T-cell (primary cell): ENCODE measurements around the gene TPPP. TPM values are rescaled to one million over a fixed set of nuclear protein-coding genes. Genes with fewer than 3 reads are reported as not detected.

Experiments
- ATAC-seq, 4 experiments: fragments of 200-7000 bp in 3 of 4; fragments of 150-1000 bp in 1 of 4; cut with Tn5 transposase; replicated peaks in 1 of 4; 1 replicate in 3 of 4; 2 replicates in 1 of 4; pipeline ENCODE4 v1.10.0; 2021; ENCODE audit warnings: moderate library complexity in 3 of 4, mild to moderate bottlenecking in 2 of 4, moderate number of reproducible peaks in 1 of 4
- CTCF ChIA-PET, 2 donors: fragments of 300-600 bp; sonication (Branson Sonifier 250); formaldehyde crosslinking; loops; one replicate each; lab custom pipeline; 2022; ENCODE audit warnings: antibody characterized with exemption in 2 of 2; lab: Charles Lee
- POLR2A ChIA-PET, 2 donors: fragments of 300-600 bp; sonication (Branson Sonifier 250); formaldehyde crosslinking; loops; one replicate each; lab custom pipeline; 2022; ENCODE audit warnings: antibody characterized with exemption in 2 of 2; lab: Charles Lee
- DNase-seq, 35 experiments: peaks; one replicate each; pipeline versions ENCODE4 v3.0.0 to v3.0.0-alpha.2; 2013 to 2023
- H3K27ac ChIP-seq: one replicate; pipeline ENCODE4 v1.5.1; 2013; ENCODE audit warnings: low read length
- H3K27me3 ChIP-seq, 2 experiments: replicated peaks in 1 of 2; 1 replicate in 1 of 2; 2 replicates in 1 of 2; pipeline versions ENCODE4 v1.6.1 to v1.7.0; 2013; ENCODE audit warnings: low read length in 1 of 2, mixed read lengths in 1 of 2; ENCODE audit not compliant: control insufficient read depth in 2 of 2, insufficient read depth in 2 of 2; ENCODE audit errors: extremely low read depth in 1 of 2
- H3K36me3 ChIP-seq, 2 donors: 1 replicate in 1 of 2; 2 replicates in 1 of 2; pipeline versions ENCODE4 v1.6.1 to v1.7.0; 2013; ENCODE audit warnings: low read length in 1 of 2; ENCODE audit not compliant: control insufficient read depth in 2 of 2, insufficient read depth in 1 of 2; ENCODE audit errors: extremely low read depth in 1 of 2
- H3K4me1 ChIP-seq, 2 experiments: 1 replicate in 1 of 2; 2 replicates in 1 of 2; pipeline versions ENCODE4 v1.6.1 to v1.7.0; 2013; ENCODE audit warnings: low read length in 2 of 2, mixed read lengths in 1 of 2; ENCODE audit not compliant: insufficient read depth in 2 of 2, control insufficient read depth in 1 of 2; ENCODE audit errors: extremely low read depth in 1 of 2
- H3K4me3 ChIP-seq, 2 donors: 1 replicate in 1 of 2; 2 replicates in 1 of 2; pipeline versions ENCODE4 v1.5.1 to v1.7.0; 2013; ENCODE audit warnings: mild to moderate bottlenecking in 2 of 2, low read length in 1 of 2, moderate library complexity in 1 of 2; ENCODE audit not compliant: control insufficient read depth in 1 of 2; ENCODE audit errors: extremely low read depth in 1 of 2
- H3K9me3 ChIP-seq: 2 replicates; pipeline ENCODE4 v1.7.0; 2013
- H3K27ac Mint-ChIP-seq, 2 donors: one replicate each; pipeline ENCODE4 v1.8.0; 2020 to 2021; ENCODE audit warnings: mild to moderate bottlenecking in 2 of 2, mixed read lengths in 2 of 2
- H3K27me3 Mint-ChIP-seq, 2 donors: one replicate each; pipeline ENCODE4 v1.8.0; 2021 to 2022; ENCODE audit warnings: mixed read lengths in 2 of 2
- H3K36me3 Mint-ChIP-seq: one replicate; pipeline ENCODE4 v1.8.0; 2021; ENCODE audit warnings: mixed read lengths
- H3K4me1 Mint-ChIP-seq, 3 donors: one replicate each; pipeline ENCODE4 v1.8.0; 2020 to 2022; ENCODE audit warnings: mixed read lengths in 3 of 3, mild to moderate bottlenecking in 1 of 3
- H3K4me3 Mint-ChIP-seq, 3 donors: one replicate each; pipeline ENCODE4 v1.8.0; 2020 to 2022; ENCODE audit warnings: mild to moderate bottlenecking in 3 of 3, mixed read lengths in 3 of 3, moderate library complexity in 3 of 3
- H3K9me3 Mint-ChIP-seq, 3 donors: one replicate each; pipeline ENCODE4 v1.8.0; 2020 to 2022; ENCODE audit warnings: mixed read lengths in 3 of 3
- WGBS: methylation state at CpG from one replicate; pipeline ENCODE4 v1.1.5; 2013; ENCODE audit warnings: missing lambda C conversion rate; ENCODE audit not compliant: insufficient coverage; 5-methylcytosine and 5-hydroxymethylcytosine counted together
- total RNA-seq, 35 experiments: library from RNA in 6 of 35; stranded (reverse) in 6 of 35; fragments of 120-200 nt in 1 of 35; gene quantifications; one replicate each; pipeline versions ENCODE4 v1.2.1 to v1.2.4 and lab custom pipeline; 2013 to 2026

Gene TPPP
- total RNA-seq, 5 donors from 2014 or later (not counting 1 experiment from before 2014, with no cell fraction given) = 0.73 to 8.2 (median 1.1) TPM

DNA sequence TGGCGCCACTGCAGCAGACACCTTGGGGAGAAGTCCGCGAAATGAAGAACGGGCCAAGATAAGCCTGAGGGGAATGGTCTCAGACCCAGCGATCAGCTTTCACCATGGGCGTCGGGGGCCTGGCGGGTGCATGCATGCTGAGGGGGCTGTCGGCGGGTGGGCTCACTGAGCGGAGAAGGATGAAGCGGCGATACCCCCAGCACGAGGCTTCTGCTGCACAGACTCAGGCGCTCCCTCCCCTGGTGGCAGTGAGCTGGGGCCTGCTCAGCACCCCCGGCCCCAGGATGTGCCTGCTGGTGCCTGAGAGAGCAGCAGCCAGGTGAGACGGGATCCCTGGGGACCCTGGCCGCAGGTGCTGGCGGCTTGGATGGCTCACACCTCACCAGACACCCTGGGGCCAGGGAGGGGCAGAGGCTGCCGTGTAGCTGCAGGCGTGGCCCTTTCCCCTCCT lies 49.8 kb downstream of the TPPP start:
- over 99% methylated on average over 15 of the region's 21 CpGs for WGBS
- Histone ChIP-seq H3K36me3 (peaks cover 10 to 32% of the 10 kb centered on the region in 2 donors), H3K27me3 (no peaks in the 10 kb centered on the region), H3K9me3 (no peaks in the 10 kb centered on the region), H3K27ac (no peak overlapping the region), H3K4me3 (no peak overlapping the region), H3K4me1 (no peaks in the 10 kb centered on the region)
- Mint-ChIP-seq H3K9me3 (no peaks in the 10 kb centered on the region), H3K36me3 (peaks cover 27% of the 10 kb centered on the region), H3K27me3 (no peaks in the 10 kb centered on the region), H3K4me3 (no peak overlapping the region), H3K27ac (no peak overlapping the region), H3K4me1 (no peaks in the 10 kb centered on the region)
- POLR2A ChIA-PET = no interaction called here
- no peak for ATAC-seq
- no peak for DNase-seq
- CTCF ChIA-PET = no interaction called here

GRCh38 chr5:642481-642880 lies 50.7 kb downstream of the TPPP start:
- ChIA-PET CTCF (no interaction called here), POLR2A (no interaction called here)
- H3K27ac ChIP-seq = no peak overlapping the region
- no peak overlapping the region for H3K4me3 ChIP-seq
- DNase-seq (no peak), ATAC-seq (no peak)
- no peaks in the 10 kb centered on the region for H3K9me3 Mint-ChIP-seq
- no peak overlapping the region for H3K4me3 Mint-ChIP-seq
- peaks cover 33% of the 10 kb centered on the region for H3K36me3 Mint-ChIP-seq
- 97% methylated on average over 14 of the region's 14 CpGs for WGBS
- H3K4me1 ChIP-seq = no peaks in the 10 kb centered on the region
- H3K4me1 Mint-ChIP-seq = no peaks in the 10 kb centered on the region
- no peaks in the 10 kb centered on the region for H3K27me3 ChIP-seq
- no peaks in the 10 kb centered on the region for H3K9me3 ChIP-seq
- no peak overlapping the region for H3K27ac Mint-ChIP-seq
- H3K27me3 Mint-ChIP-seq = no peaks in the 10 kb centered on the region
- peaks cover 7 to 35% of the 10 kb centered on the region in 2 donors for H3K36me3 ChIP-seq

GRCh38 chr5:641331-641765 lies 51.8 kb downstream of the TPPP start:
- no peak overlapping the region for H3K27ac Mint-ChIP-seq
- no peaks in the 10 kb centered on the region for H3K4me1 Mint-ChIP-seq
- Histone ChIP-seq H3K27me3 (no peaks in the 10 kb centered on the region), H3K36me3 (peaks cover 5 to 36% of the 10 kb centered on the region in 2 donors), H3K9me3 (no peaks in the 10 kb centered on the region), H3K4me3 (no peak overlapping the region), H3K27ac (no peak overlapping the region), H3K4me1 (no peaks in the 10 kb centered on the region)
- DNase-seq (no peak), ATAC-seq (no peak)
- 94% methylated on average over 13 of the region's 14 CpGs for WGBS
- no peak overlapping the region for H3K4me3 Mint-ChIP-seq
- peaks cover 39% of the 10 kb centered on the region for H3K36me3 Mint-ChIP-seq
- H3K9me3 Mint-ChIP-seq = no peaks in the 10 kb centered on the region
- ChIA-PET CTCF (no interaction called here), POLR2A (no interaction called here)
- no peaks in the 10 kb centered on the region for H3K27me3 Mint-ChIP-seq

DNA sequence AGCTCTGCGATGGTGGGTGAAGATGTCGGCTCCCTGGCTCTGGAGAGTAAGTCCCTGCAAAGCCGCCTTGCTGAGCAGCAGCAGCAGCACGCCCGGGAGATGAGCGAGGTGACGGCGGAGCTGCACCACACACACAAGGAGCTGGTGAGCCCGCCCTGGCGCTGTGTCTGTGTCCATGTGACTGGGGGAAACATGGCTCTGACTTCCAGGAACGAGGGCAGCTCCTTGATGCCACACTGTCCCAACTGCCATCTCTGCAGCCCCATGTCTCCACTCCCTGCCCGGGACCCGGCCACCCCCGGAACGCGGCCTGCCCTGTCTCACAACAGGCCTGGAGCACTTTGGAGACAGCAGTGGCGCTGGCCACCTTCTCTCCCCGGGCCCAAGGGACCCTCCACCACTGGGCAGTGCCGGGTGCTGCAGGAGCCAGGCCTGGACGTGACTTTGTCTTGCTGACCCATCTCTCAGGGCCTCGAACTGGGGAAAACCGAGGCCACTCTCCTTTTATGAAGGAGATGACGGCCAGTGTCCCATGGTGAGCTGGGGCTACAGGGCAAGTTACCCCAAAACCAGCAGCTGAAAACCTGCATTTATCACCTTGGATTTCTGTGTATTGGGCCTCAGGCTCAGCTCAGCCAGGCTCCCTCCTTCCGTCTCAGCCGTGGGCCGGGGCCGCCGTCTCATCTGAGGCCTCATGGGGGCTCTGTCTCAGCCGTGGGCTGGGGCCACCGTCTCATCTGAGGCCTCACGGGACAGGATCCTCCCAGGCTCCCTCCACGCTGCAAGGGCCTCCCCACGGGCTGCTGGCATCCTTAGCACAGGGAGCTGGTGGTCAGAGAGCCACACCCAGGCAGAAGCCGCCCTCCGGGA lies 52.5 kb downstream of the TPPP start:
- H3K36me3 Mint-ChIP-seq = peaks cover 40% of the 10 kb centered on the region
- H3K9me3 ChIP-seq = no peaks in the 10 kb centered on the region
- no peaks in the 10 kb centered on the region for H3K4me1 Mint-ChIP-seq
- peaks cover 5 to 42% of the 10 kb centered on the region in 2 donors for H3K36me3 ChIP-seq
- H3K9me3 Mint-ChIP-seq = peaks cover 0 to 4% (median 0%) of the 10 kb centered on the region in 3 donors
- no peak overlapping the region for H3K4me3 ChIP-seq
- CTCF ChIA-PET = no interaction called here
- H3K4me3 Mint-ChIP-seq = no peak overlapping the region
- no peaks in the 10 kb centered on the region for H3K27me3 Mint-ChIP-seq
- no peak overlapping the region for H3K27ac ChIP-seq
- POLR2A ChIA-PET = no interaction called here
- 97% methylated on average over 35 of the region's 35 CpGs for WGBS
- DNase-seq = no peak
- no peaks in the 10 kb centered on the region for H3K27me3 ChIP-seq
- no peaks in the 10 kb centered on the region for H3K4me1 ChIP-seq
- no peak for ATAC-seq
- H3K27ac Mint-ChIP-seq = no peak overlapping the region

GRCh38 chr5:639584-640213 lies 53.5 kb downstream of the TPPP start:
- H3K27ac Mint-ChIP-seq = no peak overlapping the region
- CTCF ChIA-PET = no interaction called here
- 98% methylated on average over 13 of the region's 20 CpGs for WGBS

GRCh38 chr5:639253-639530 lies 54.0 kb downstream of the TPPP start:
- Histone ChIP-seq H3K4me3 (no peak overlapping the region), H3K9me3 (no peaks in the 10 kb centered on the region), H3K36me3 (peaks cover 5 to 53% of the 10 kb centered on the region in 2 donors), H3K27ac (no peak overlapping the region), H3K27me3 (no peaks in the 10 kb centered on the region), H3K4me1 (no peaks in the 10 kb centered on the region)
- H3K4me1 Mint-ChIP-seq = no peaks in the 10 kb centered on the region
- H3K9me3 Mint-ChIP-seq = peaks cover 0 to 4% (median 0%) of the 10 kb centered on the region in 3 donors
- no peaks in the 10 kb centered on the region for H3K27me3 Mint-ChIP-seq
- no peak overlapping the region for H3K4me3 Mint-ChIP-seq
- WGBS = 98% methylated on average over 5 of the region's 9 CpGs
- H3K27ac Mint-ChIP-seq = no peak overlapping the region
- CTCF ChIA-PET = no interaction called here
- peaks cover 47% of the 10 kb centered on the region for H3K36me3 Mint-ChIP-seq
- POLR2A ChIA-PET = no interaction called here
- no peak for ATAC-seq
- no peak for DNase-seq

More at GRCh38 chr5:639584-640213, 53.5 kb downstream of the TPPP start:
- POLR2A ChIA-PET = no interaction called here
- no peak for DNase-seq
- Histone ChIP-seq H3K9me3 (no peaks in the 10 kb centered on the region), H3K27me3 (no peaks in the 10 kb centered on the region), H3K36me3 (peaks cover 5 to 49% of the 10 kb centered on the region in 2 donors), H3K4me3 (no peak overlapping the region), H3K4me1 (no peaks in the 10 kb centered on the region), H3K27ac (no peak overlapping the region)
- no peak overlapping the region for H3K4me3 Mint-ChIP-seq
- H3K27me3 Mint-ChIP-seq = no peaks in the 10 kb centered on the region
- peaks cover 45% of the 10 kb centered on the region for H3K36me3 Mint-ChIP-seq
- ATAC-seq = no peak
- peaks cover 0 to 4% (median 0%) of the 10 kb centered on the region in 3 donors for H3K9me3 Mint-ChIP-seq
- no peaks in the 10 kb centered on the region for H3K4me1 Mint-ChIP-seq
